HL-60 (cell line): ENCODE results near the gene DENND11.

ENCODE experiments used
- CTCF ChIP-seq: IDR thresholded peaks from one replicate; pipeline ENCODE4 v1.5.1; 2011; ENCODE audit warnings: low read length, control low read depth, inconsistent platforms; ENCODE audit not compliant: insufficient read depth
- POLR2AphosphoS5 ChIP-seq: IDR thresholded peaks from 2 replicates; pipeline ENCODE4 v1.6.1; 2012; ENCODE audit warnings: low read depth

GRCh38 chr7:141709318-141709717 lies 7.4 kb upstream of the DENND11 start:
- TF ChIP-seq CTCF (no peak), POLR2AphosphoS5 (no peak)
